KOPT-K1 (cell line): Measurements from ENCODE around the gene ANK2.

Experiments used
- H3K27ac ChIP-seq: fragments of 200-600 bp; sonication (generic); 2 replicates; pipeline ENCODE4 v1.5.1; 2016; ENCODE audit warnings: antibody characterized with exemption, mild to moderate bottlenecking, low read depth, low read length; ENCODE audit not compliant: poor library complexity, severe bottlenecking
- H3K36me3 ChIP-seq: fragments of 200-600 bp; sonication (generic); 2 replicates; pipeline ENCODE4 v1.5.1; 2017; ENCODE audit warnings: antibody characterized with exemption, mild to moderate bottlenecking, low read length, moderate library complexity; ENCODE audit not compliant: insufficient read depth
- H3K9me3 ChIP-seq: fragments of 200-600 bp; sonication (generic); 2 replicates; pipeline ENCODE4 v1.5.1; 2017; ENCODE audit warnings: antibody characterized with exemption, low read length, mild to moderate bottlenecking; ENCODE audit not compliant: insufficient read depth, poor library complexity, severe bottlenecking

The ANK2 gene

DNA sequence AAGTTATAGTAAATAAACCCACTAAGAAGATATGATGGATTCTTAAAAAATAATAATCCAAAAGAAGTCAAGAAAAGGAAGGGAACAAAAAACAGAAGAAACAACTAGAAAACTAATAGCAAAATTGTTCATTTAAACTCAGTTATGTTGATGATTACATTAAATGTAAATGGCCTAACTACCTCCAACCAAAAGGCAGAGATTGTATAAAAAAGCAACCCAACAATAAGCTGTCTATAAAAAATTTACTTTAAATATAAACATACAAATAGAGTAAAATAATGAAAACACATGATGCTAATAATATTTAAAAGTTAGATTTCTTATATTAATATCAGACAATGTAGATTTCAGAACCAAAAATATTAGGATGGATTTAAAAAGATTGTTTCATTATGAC lies 371.5 kb downstream of the ANK2 start:
- Histone ChIP-seq H3K36me3 (no peaks in the 10 kb centered on the region), H3K9me3 (peaks cover 6% of the 10 kb centered on the region), H3K27ac (no peak overlapping the region)

DNA sequence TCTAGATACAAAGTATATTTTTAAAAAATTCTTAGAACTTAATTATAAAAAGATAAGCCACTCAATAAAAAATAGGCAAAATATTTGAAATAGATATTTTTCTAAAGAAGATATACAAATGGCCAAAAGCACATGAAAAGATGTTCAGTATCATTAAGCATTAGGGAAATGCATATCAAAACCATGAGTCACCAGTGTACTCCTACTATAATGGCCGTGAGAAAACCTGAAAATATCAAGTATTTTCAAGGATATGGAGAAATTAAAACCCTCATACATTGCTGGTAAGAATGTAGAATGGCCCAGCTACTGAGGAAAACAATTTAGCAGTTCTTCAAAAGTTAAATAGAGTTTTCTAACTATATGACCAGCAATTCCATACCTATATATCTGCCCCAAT lies 374.2 kb downstream of the ANK2 start:
- no peaks in the 10 kb centered on the region for H3K36me3 ChIP-seq
- no peak overlapping the region for H3K27ac ChIP-seq
- H3K9me3 ChIP-seq = peaks cover 6% of the 10 kb centered on the region

GRCh38 chr4:113433116-113433515 lies 383.7 kb downstream of the ANK2 start:
- Histone ChIP-seq H3K9me3 (peaks cover 5% of the 10 kb centered on the region), H3K36me3 (no peaks in the 10 kb centered on the region), H3K27ac (no peak overlapping the region)
